ENCODE results near the gene LYZL1. TPM values are rescaled to one million over a fixed set of nuclear protein-coding genes. Genes with fewer than 3 reads are reported as not detected.

Gene LYZL1
- total RNA-seq, 3 donors from 2014 or later: not detected

DNA sequence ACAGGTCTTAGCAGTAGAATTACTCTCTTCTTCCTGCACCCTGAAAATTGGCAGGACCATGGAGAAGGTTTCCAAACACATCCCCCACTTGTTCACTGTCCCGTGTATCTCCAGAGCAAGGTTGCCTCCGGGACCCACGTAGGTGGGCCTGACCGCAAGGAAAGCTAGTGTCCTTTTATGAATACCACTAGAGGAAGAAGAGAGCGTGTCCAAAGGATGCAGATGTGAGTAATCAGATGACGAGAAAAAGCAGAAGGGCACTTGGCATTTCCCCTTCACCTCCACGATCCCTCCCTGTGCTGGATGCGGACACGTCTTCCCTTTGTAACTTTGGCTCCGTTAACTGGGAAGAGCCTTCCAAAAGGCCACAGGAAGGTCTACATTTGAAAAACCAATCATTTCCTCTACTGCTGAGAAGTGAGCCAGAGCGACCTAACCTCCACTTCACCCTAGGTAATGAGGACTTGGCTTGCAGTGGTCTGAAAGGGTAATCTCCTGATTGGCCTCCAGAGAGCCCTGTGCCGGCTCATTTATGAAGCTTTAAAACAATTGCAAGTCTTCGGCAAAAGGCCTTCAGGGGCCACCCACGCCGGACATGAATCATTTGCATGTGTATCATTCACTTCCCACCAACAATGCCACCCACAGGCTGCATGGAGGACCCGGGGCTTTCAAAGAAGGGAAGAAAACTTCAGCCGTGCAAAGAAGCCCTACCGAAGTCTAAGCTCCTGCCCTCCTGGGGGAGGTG, 55.4 kb downstream of the LYZL1 start:
- no peak for ATAC-seq
- intact Hi-C loops (cut with DNase I, micrococcal nuclease): no loop called here
- DNase-seq: no peak
- TF ChIP-seq, protein P1, sequence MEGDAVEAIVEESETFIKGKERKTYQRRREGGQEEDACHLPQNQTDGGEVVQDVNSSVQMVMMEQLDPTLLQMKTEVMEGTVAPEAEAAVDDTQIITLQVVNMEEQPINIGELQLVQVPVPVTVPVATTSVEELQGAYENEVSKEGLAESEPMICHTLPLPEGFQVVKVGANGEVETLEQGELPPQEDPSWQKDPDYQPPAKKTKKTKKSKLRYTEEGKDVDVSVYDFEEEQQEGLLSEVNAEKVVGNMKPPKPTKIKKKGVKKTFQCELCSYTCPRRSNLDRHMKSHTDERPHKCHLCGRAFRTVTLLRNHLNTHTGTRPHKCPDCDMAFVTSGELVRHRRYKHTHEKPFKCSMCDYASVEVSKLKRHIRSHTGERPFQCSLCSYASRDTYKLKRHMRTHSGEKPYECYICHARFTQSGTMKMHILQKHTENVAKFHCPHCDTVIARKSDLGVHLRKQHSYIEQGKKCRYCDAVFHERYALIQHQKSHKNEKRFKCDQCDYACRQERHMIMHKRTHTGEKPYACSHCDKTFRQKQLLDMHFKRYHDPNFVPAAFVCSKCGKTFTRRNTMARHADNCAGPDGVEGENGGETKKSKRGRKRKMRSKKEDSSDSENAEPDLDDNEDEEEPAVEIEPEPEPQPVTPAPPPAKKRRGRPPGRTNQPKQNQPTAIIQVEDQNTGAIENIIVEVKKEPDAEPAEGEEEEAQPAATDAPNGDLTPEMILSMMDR (IDR thresholded peaks at IDR 0.05): no peak
- Histone ChIP-seq H3K4me3 (no peak overlapping the region), H3K9me3 (no peaks in the 10 kb centered on the region), H3K4me1 (ENCODE audit: low read depth) (no peaks in the 10 kb centered on the region), H3K36me3 (ENCODE audit: low read depth) (no peaks in the 10 kb centered on the region)

DNA sequence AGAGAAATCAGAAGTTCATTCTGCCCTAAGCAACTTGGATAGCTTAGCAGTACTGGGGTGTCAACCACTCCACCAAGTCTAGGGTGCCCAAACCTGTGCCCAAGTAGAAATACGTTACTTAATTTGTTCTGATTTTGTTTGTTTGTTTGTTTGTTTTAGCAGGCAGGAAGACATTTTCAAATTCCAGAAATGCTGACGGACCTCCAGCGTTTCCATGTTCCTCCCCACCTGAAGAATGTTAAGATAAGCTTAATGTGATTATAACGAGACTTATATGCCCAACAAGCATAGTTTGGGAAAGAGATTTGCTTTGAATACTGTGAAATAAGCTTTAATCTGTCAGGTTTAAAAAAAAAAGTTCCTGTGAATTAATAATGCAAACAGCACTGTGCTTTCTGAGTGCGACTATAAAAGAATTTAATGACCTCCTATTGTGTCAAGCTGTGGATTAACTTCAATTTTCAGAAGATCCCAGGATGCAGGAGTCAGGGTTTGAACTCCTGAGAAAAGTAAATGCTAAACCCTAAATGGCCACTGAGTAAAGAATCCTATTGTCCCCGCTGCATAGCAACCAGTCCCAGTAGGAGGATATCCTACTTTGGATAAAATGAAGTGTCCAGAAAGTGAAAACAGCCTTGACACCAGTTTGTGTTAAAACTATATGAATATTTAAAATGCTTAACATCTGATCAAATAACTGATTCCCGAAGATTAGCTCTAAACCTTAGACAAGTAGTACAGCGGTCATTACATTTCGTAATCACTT, 56.5 kb downstream of the LYZL1 start:
- TF ChIP-seq, protein P1 (IDR thresholded peaks at IDR 0.05): no peak
- no peak for ATAC-seq
- DNase-seq: no peak
- Histone ChIP-seq H3K4me3 (no peak overlapping the region), H3K36me3 (ENCODE audit: low read depth) (no peaks in the 10 kb centered on the region), H3K9me3 (no peaks in the 10 kb centered on the region), H3K4me1 (ENCODE audit: low read depth) (no peaks in the 10 kb centered on the region)
- intact Hi-C loops (cut with DNase I, micrococcal nuclease): no loop called here

DNA sequence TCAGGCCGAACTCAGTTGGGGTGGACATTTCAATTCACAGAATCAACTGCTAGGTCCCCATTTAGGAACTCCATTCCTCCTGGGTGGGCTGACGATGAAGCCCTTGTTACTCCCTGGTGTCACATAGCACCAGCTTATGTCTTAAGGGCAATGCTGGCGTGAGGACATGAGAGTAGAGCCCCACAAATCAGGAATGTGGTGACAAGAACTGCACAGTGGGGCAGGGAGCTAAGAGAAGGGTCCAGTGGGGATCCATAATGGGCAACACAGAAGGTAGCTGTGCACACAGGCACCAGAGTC, 57.0 kb downstream of the LYZL1 start:
- ATAC-seq (no peak), DNase-seq (no peak)
- Histone ChIP-seq H3K9me3 (no peaks in the 10 kb centered on the region), H3K4me1 (ENCODE audit: low read depth) (no peaks in the 10 kb centered on the region), H3K36me3 (ENCODE audit: low read depth) (no peaks in the 10 kb centered on the region), H3K4me3 (no peak overlapping the region)
- intact Hi-C loops (cut with DNase I, micrococcal nuclease): no loop called here
- TF ChIP-seq, protein P1 (IDR thresholded peaks at IDR 0.05): no peak

DNA sequence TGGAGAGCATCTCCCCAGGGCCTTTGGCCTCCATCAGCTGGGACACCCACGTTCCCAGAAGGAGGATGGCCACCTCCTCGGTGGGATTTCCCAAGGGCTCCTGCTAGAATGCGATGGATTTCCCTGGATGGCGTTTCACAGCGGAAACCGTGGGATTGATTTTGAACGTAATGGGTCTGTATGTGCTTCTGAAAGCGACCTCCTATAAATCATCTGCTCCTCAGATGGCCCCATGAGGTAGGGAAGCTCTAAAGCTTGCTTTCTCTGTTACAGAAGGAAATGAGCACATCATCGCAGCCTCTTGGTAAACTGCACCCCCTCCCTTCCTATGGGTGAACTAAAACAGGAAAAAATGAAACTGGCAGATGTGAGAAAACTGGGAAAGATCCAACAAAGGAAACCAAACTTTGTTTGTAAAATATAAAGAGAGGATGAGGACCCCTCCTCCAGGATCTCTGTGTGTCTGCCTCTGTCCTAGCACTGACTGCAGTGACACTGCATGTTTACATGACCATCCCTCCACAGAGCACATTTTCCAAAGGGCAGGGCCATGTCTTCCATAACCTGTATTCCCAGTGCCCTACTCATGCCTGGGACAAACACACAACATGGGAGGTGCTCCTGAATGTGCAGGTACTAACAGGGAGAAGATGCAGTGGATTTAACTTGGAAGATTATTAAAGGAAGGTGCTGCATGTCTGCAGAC, 57.6 kb downstream of the LYZL1 start:
- no peak for ATAC-seq
- H3K4me1 ChIP-seq (ENCODE audit: low read depth): no peaks in the 10 kb centered on the region
- intact Hi-C loops (cut with DNase I, micrococcal nuclease): no loop called here
- H3K9me3 ChIP-seq: no peaks in the 10 kb centered on the region
- TF ChIP-seq, protein P1 (IDR thresholded peaks at IDR 0.05): no peak
- H3K4me3 ChIP-seq: no peak overlapping the region
- no peaks in the 10 kb centered on the region for H3K36me3 ChIP-seq (ENCODE audit: low read depth)
- DNase-seq: no peak

DNA sequence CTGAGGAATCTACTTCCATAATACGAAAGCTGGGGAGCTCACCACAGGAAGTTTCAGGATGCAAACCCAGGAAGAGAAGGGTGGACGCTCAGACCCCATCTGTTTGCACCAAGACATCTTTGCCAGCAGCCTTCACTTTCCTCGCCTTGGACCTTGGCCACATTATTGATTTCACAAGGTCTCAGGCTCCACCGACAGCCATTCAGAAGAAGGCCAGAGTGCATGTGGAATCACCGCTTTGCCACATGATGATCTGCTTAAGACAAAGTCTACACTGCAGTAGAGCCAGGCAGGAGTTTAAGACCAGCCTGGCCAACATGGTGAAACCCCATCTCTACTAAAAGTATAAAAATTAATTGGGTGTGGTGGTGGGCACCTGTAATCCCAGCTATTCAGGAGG, 60.0 kb downstream of the LYZL1 start:
- no peak for DNase-seq
- intact Hi-C loops (cut with DNase I, micrococcal nuclease): no loop called here
- TF ChIP-seq, protein P1 (IDR thresholded peaks at IDR 0.05): no peak

More for the DNA sequence above, 60.0 kb downstream of the LYZL1 start:
- no peaks in the 10 kb centered on the region for H3K36me3 ChIP-seq (ENCODE audit: low read depth)
- no peak for ATAC-seq
- H3K4me1 ChIP-seq (ENCODE audit: low read depth): no peaks in the 10 kb centered on the region
- no peaks in the 10 kb centered on the region for H3K9me3 ChIP-seq
- no peak overlapping the region for H3K4me3 ChIP-seq

Data from mucosa of descending colon (tissue), 3 donors.